ENCODE data around the gene ZNF182. TPM values are rescaled to one million over a fixed set of nuclear protein-coding genes. Genes with fewer than 3 reads are reported as not detected.
"Not testable (repeated sequence)": the region's sequence is repeated elsewhere in the genome, so short reads cannot be mapped to it uniquely, and the experiment has no call there.

Gene ZNF182
- total RNA-seq, 1 donor from 2014 or later: 15.2 TPM

- H3K27ac Mint-ChIP-seq; H3K27me3 ChIP-seq; H3K27ac ChIP-seq; H3K4me1 ChIP-seq; H3K9me3 ChIP-seq (ENCODE audit: low read depth); H2AFZ ChIP-seq (replicated peaks); DNase-seq (ENCODE audit: low spot score); H3K36me3 ChIP-seq; H3K36me3 Mint-ChIP-seq; H3K4me2 ChIP-seq; H3K4me3 ChIP-seq; H3F3A ChIP-seq (ENCODE audit: low read depth); H3K4me3 Mint-ChIP-seq; H4K20me1 ChIP-seq (ENCODE audit: low read depth); H3K9me3 Mint-ChIP-seq; H3K9ac ChIP-seq; H3K27me3 Mint-ChIP-seq (ENCODE audit: insufficient read depth, low read depth): not testable (repeated sequence)
- peaks cover 14% of the 10 kb centered on the region for H3K79me2 ChIP-seq (ENCODE audit: low read depth)
- H3K4me1 Mint-ChIP-seq: peaks cover 12% of the 10 kb centered on the region
These were observed 2.9 kb upstream of the ZNF182 start, which contains the start of gene SPACA5 for GRCh38 chrX:48006688-48007087. TSS of gene SPACA5 (plus strand) at chrX:48006988. CDS start at chrX:48007803, 815 bp downstream.

GRCh38 chrX:48003367-48003757 lies 427 bp downstream of the ZNF182 start:
- peak overlapping the region; percentile 98 for H3K4me3 Mint-ChIP-seq
- DNase-seq (ENCODE audit: low spot score): peak; percentile 4
- peak overlapping the region; percentile 81 for H3K4me2 ChIP-seq

GRCh38 chrX:48002929-48003328 lies 860 bp downstream of the ZNF182 start:
- DNase-seq (ENCODE audit: low spot score): no peak
- Mint-ChIP-seq H3K27me3 (ENCODE audit: insufficient read depth, low read depth) (peaks cover 3% of the 10 kb centered on the region), H3K27ac (no peak overlapping the region), H3K9me3 (peaks cover 19% of the 10 kb centered on the region), H3K4me3 (peak overlapping the region; percentile 98), H3K4me1 (peaks cover 12% of the 10 kb centered on the region), H3K36me3 (peaks cover 17% of the 10 kb centered on the region)
- Histone ChIP-seq H4K20me1 (ENCODE audit: low read depth) (no peaks in the 10 kb centered on the region), H3K36me3 (no peaks in the 10 kb centered on the region), H2AFZ (replicated peaks) (no peak overlapping the region), H3K9me3 (ENCODE audit: low read depth) (no peaks in the 10 kb centered on the region), H3K4me3 (peak overlapping the region; percentile 71), H3K4me1 (peaks cover 6% of the 10 kb centered on the region), H3F3A (ENCODE audit: low read depth) (no peaks in the 10 kb centered on the region), H3K27ac (no peak overlapping the region), H3K9ac (no peak overlapping the region), H3K4me2 (peak overlapping the region; percentile 81), H3K27me3 (no peaks in the 10 kb centered on the region), H3K79me2 (ENCODE audit: low read depth) (peaks cover 33% of the 10 kb centered on the region)
- TF ChIP-seq EZH2 (IDR thresholded peaks at IDR 0.05) (no peak), CTCF (IDR thresholded peaks at IDR 0.05) (no peak)

More at GRCh38 chrX:48003367-48003757, 427 bp downstream of the ZNF182 start:
- Histone ChIP-seq H3K36me3 (no peaks in the 10 kb centered on the region), H3K9me3 (ENCODE audit: low read depth) (no peaks in the 10 kb centered on the region), H3K27ac (no peak overlapping the region), H4K20me1 (ENCODE audit: low read depth) (no peaks in the 10 kb centered on the region), H2AFZ (replicated peaks) (peak overlapping the region; percentile 72), H3K4me3 (peak overlapping the region; percentile 71), H3K4me1 (peaks cover 6% of the 10 kb centered on the region), H3K9ac (peak overlapping the region; percentile 72), H3F3A (ENCODE audit: low read depth) (no peaks in the 10 kb centered on the region), H3K27me3 (no peaks in the 10 kb centered on the region), H3K79me2 (ENCODE audit: low read depth) (peaks cover 33% of the 10 kb centered on the region)
- H3K4me1 Mint-ChIP-seq: peaks cover 12% of the 10 kb centered on the region
- peak overlapping the region; percentile 88 for H3K27ac Mint-ChIP-seq
- H3K27me3 Mint-ChIP-seq (ENCODE audit: insufficient read depth, low read depth): peaks cover 3% of the 10 kb centered on the region
- peaks cover 14% of the 10 kb centered on the region for H3K36me3 Mint-ChIP-seq
- H3K9me3 Mint-ChIP-seq: peaks cover 15% of the 10 kb centered on the region
- no peak for TF ChIP-seq EZH2phosphoT487 (IDR thresholded peaks at IDR 0.05)
- no peak for TF ChIP-seq CTCF (IDR thresholded peaks at IDR 0.05)
- TF ChIP-seq EZH2 (IDR thresholded peaks at IDR 0.05): no peak

- Histone ChIP-seq H3K9me3 (ENCODE audit: low read depth) (no peaks in the 10 kb centered on the region), H3K4me3 (peak overlapping the region; percentile 71), H3F3A (ENCODE audit: low read depth) (no peaks in the 10 kb centered on the region), H3K27ac (no peak overlapping the region), H3K36me3 (no peaks in the 10 kb centered on the region), H3K9ac (no peak overlapping the region), H3K27me3 (no peaks in the 10 kb centered on the region), H3K4me1 (peaks cover 6% of the 10 kb centered on the region), H3K79me2 (ENCODE audit: low read depth) (peaks cover 33% of the 10 kb centered on the region), H3K4me2 (peak overlapping the region; percentile 81), H4K20me1 (ENCODE audit: low read depth) (no peaks in the 10 kb centered on the region), H2AFZ (replicated peaks) (no peak overlapping the region)
- Mint-ChIP-seq H3K4me3 (peak overlapping the region; percentile 48), H3K27ac (no peak overlapping the region), H3K9me3 (peaks cover 21% of the 10 kb centered on the region), H3K36me3 (peaks cover 17% of the 10 kb centered on the region), H3K27me3 (ENCODE audit: insufficient read depth, low read depth) (peaks cover 3% of the 10 kb centered on the region), H3K4me1 (peaks cover 12% of the 10 kb centered on the region)
- TF ChIP-seq EZH2 (IDR thresholded peaks at IDR 0.05) (no peak), EZH2phosphoT487 (IDR thresholded peaks at IDR 0.05) (no peak), CTCF (IDR thresholded peaks at IDR 0.05) (no peak)
- DNase-seq (ENCODE audit: low spot score): no peak
These were observed 1.5 kb downstream of the ZNF182 start for GRCh38 chrX:48002319-48002718.
